ENCODE results near the gene ZNF497. TPM values are rescaled to one million over a fixed set of nuclear protein-coding genes. Genes with fewer than 3 reads are reported as not detected.

ZNF497 gene
- polyA plus RNA-seq, 1 of the 3 experiments (the other 2 are of a cell fraction): 1.1 TPM

GRCh38 chr19:58351558-58351878 is 11.0 kb downstream of the ZNF497 start (continued):
- TF ChIP-seq FOXM1 (IDR thresholded peaks at IDR 0.05; ENCODE audit: low read depth) (no peak), MAX (IDR thresholded peaks at IDR 0.05; ENCODE audit: low read depth) (no peak)

GRCh38 chr19:58350871-58351557 is 11.5 kb downstream of the ZNF497 start:
- ChIA-PET CTCF (interaction anchor here (1.3 kb wide), 1 partner anchor 23 kb away, joined by 4 read pairs; no protein-coding TSS in a partner anchor), POLR2A (no interaction called here)
- Histone ChIP-seq H3K27ac (ENCODE audit: low read depth in 2 of 2, low read length in 1 of 2) (no peak overlapping the region), H3K36me3 (replicated peaks in 1 of 2; ENCODE audit: control insufficient read depth in 1 of 2, insufficient read depth in 2 of 2, low read length in 1 of 2) (peaks cover 2 to 4% of the 10 kb centered on the region in 2 experiments), H4K20me1 (ENCODE audit: insufficient read depth) (no peaks in the 10 kb centered on the region), H2AFZ (ENCODE audit: low read depth) (no peak overlapping the region), H3K27me3 (ENCODE audit: insufficient read depth) (no peaks in the 10 kb centered on the region), H3K9ac (no peak overlapping the region), H3K79me2 (ENCODE audit: insufficient read depth) (peaks cover 43% of the 10 kb centered on the region), H3K4me3 (ENCODE audit: low read depth in 2 of 2, low read length in 1 of 2) (no peak overlapping the region), H3F3A (replicated peaks; ENCODE audit: insufficient read depth) (no peaks in the 10 kb centered on the region), H3K9me3 (no peaks in the 10 kb centered on the region), H3K4me1 (ENCODE audit: control insufficient read depth in 1 of 2, insufficient read depth in 2 of 2, low read depth in 1 of 2, low read length in 1 of 2) (peaks cover 0 to 3% of the 10 kb centered on the region in 2 experiments; a peak in 2 of 4 replicates), H3K9me2 (no peaks in the 10 kb centered on the region), H3K4me2 (no peak overlapping the region)
- 95% methylated on average over 29 of the region's 34 CpGs for WGBS (ENCODE audit: low lambda C conversion rate)
- DNase-seq: no peak
- TF ChIP-seq MAX (IDR thresholded peaks at IDR 0.05; ENCODE audit: low read depth): no peak

- WGBS (ENCODE audit: low lambda C conversion rate): 97% methylated on average over 69 of the region's 84 CpGs
- ChIA-PET POLR2A (no interaction called here), CTCF (no interaction called here)
- H3K4me2 ChIP-seq: no peak overlapping the region
- H3K36me3 ChIP-seq (replicated peaks in 1 of 2; ENCODE audit: control insufficient read depth in 1 of 2, insufficient read depth in 2 of 2, low read length in 1 of 2): peaks cover 2 to 8% of the 10 kb centered on the region in 2 experiments
- no peak overlapping the region for H3K4me3 ChIP-seq (ENCODE audit: low read depth in 2 of 2, low read length in 1 of 2)
- peaks cover 50% of the 10 kb centered on the region for H3K79me2 ChIP-seq (ENCODE audit: insufficient read depth)
- H3K27me3 ChIP-seq (ENCODE audit: insufficient read depth): no peaks in the 10 kb centered on the region
- no peak overlapping the region for H2AFZ ChIP-seq (ENCODE audit: low read depth)
- peaks cover 0 to 6% of the 10 kb centered on the region in 2 experiments; a peak in 2 of 4 replicates for H3K4me1 ChIP-seq (ENCODE audit: control insufficient read depth in 1 of 2, insufficient read depth in 2 of 2, low read depth in 1 of 2, low read length in 1 of 2)
- H3K9me2 ChIP-seq: no peaks in the 10 kb centered on the region
- H3K27ac ChIP-seq (ENCODE audit: low read depth in 2 of 2, low read length in 1 of 2): no peak overlapping the region
- H3K9me3 ChIP-seq: no peaks in the 10 kb centered on the region
- DNase-seq: no peak
- no peaks in the 10 kb centered on the region for H4K20me1 ChIP-seq (ENCODE audit: insufficient read depth)
- no peak overlapping the region for H3K9ac ChIP-seq
- H3F3A ChIP-seq (replicated peaks; ENCODE audit: insufficient read depth): peaks cover 5% of the 10 kb centered on the region
- TF ChIP-seq CTCF (IDR thresholded peaks at IDR 0.05) (no peak), RCOR1 (IDR thresholded peaks at IDR 0.05; ENCODE audit: low read length) (no peak), GATA2 (CRISPR knock-in tag; IDR thresholded peaks at IDR 0.05) (no peak), EP300 (IDR thresholded peaks at IDR 0.05; ENCODE audit: borderline replicate concordance in 1 of 2, low read depth in 1 of 2, low read length in 1 of 2) (no peak), TCF12 (IDR thresholded peaks at IDR 0.05) (no peak), POLR2AphosphoS5 (IDR thresholded peaks at IDR 0.05; ENCODE audit: low read depth, low read length) (no peak), USF2 (IDR thresholded peaks at IDR 0.05; ENCODE audit: borderline replicate concordance, low read depth, low read length) (no peak), REST (IDR thresholded peaks at IDR 0.05; ENCODE audit: low read depth, low read length) (no peak), EZH2phosphoT487 (IDR thresholded peaks at IDR 0.05; ENCODE audit: borderline replicate concordance, low read depth) (no peak), JUND (IDR thresholded peaks at IDR 0.05) (no peak), USF1 (IDR thresholded peaks at IDR 0.05; ENCODE audit: borderline replicate concordance, low read depth) (no peak), NFIC (IDR thresholded peaks at IDR 0.05; ENCODE audit: borderline replicate concordance) (no peak), MAX (IDR thresholded peaks at IDR 0.05; ENCODE audit: low read depth) (no peak)
Measured at GRCh38 chr19:58350001-58350861, 12.3 kb downstream of the ZNF497 start.

Data from SK-N-SH (cell line).